Activated CD8-positive, alpha-beta T cell treated with anti-CD3 and anti-CD28 coated beads for 36 hours (primary cell): ENCODE data around the gene EIPR1. TPM values are rescaled to one million over a fixed set of nuclear protein-coding genes. Genes with fewer than 3 reads are reported as not detected.

ENCODE experiments used
- ATAC-seq: fragments of 200-7000 bp; cut with Tn5 transposase; one replicate; pipeline ENCODE4 v1.10.0; 2021; ENCODE audit warnings: mild to moderate bottlenecking, moderate library complexity
- CTCF ChIA-PET: fragments of 350-600 bp; sonication (Branson Sonifier 250); formaldehyde crosslinking; loops from one replicate; lab custom pipeline; 2021; ENCODE audit warnings: antibody characterized with exemption; lab: Charles Lee
- POLR2A ChIA-PET: fragments of 350-600 bp; sonication (Branson Sonifier 250); formaldehyde crosslinking; loops from one replicate; lab custom pipeline; 2021; ENCODE audit warnings: antibody characterized with exemption; lab: Charles Lee
- DNase-seq: peaks from one replicate; pipeline ENCODE4 v3.0.0-alpha.2; 2020
- H3K27ac Mint-ChIP-seq: one replicate; pipeline ENCODE4 v1.8.0; 2021; ENCODE audit warnings: mild to moderate bottlenecking, mixed read lengths
- H3K27me3 Mint-ChIP-seq: one replicate; pipeline ENCODE4 v1.8.0; 2021; ENCODE audit warnings: mixed read lengths
- H3K36me3 Mint-ChIP-seq: one replicate; pipeline ENCODE4 v1.8.0; 2021; ENCODE audit warnings: low read depth, mixed read lengths
- H3K4me1 Mint-ChIP-seq: one replicate; pipeline ENCODE4 v1.8.0; 2021; ENCODE audit warnings: low read depth, mixed read lengths
- H3K4me3 Mint-ChIP-seq: one replicate; pipeline ENCODE4 v1.8.0; 2021; ENCODE audit warnings: mild to moderate bottlenecking, moderate library complexity, mixed read lengths
- H3K9me3 Mint-ChIP-seq: one replicate; pipeline ENCODE4 v1.8.0; 2021; ENCODE audit warnings: mixed read lengths
- CTCF ChIP-seq: fragments of 200-600 bp; IDR thresholded peaks from one replicate; pipeline ENCODE4 v1.8.0; 2022; ENCODE audit warnings: antibody characterized with exemption, mild to moderate bottlenecking
- intact Hi-C: fragments of 100-400 bp; cut with micrococcal nuclease; formaldehyde crosslinking; loops from one replicate; pipeline ENCODE4 v1.10.0; 2022
- total RNA-seq, 2 experiments: library from RNA; stranded (reverse); gene quantifications; one replicate each; pipeline ENCODE4 v1.2.3, GENCODE V29; 2021

The EIPR1 gene
- total RNA-seq, 2 experiments from 2014 or later, result 38.4 to 39.1 TPM

GRCh38 chr2:3324036-3324386, 53.6 kb downstream of the EIPR1 start:
- no peak overlapping the region for H3K27ac Mint-ChIP-seq
- no peak for TF ChIP-seq CTCF
- no peak overlapping the region for H3K4me3 Mint-ChIP-seq
- ATAC-seq (no peak), DNase-seq (no peak)
- no peaks in the 10 kb centered on the region for H3K27me3 Mint-ChIP-seq
- H3K4me1 Mint-ChIP-seq, result no peaks in the 10 kb centered on the region
- H3K9me3 Mint-ChIP-seq, result no peaks in the 10 kb centered on the region
- H3K36me3 Mint-ChIP-seq, result peaks cover 9% of the 10 kb centered on the region
- CTCF ChIA-PET, result no interaction called here
- POLR2A ChIA-PET, result no interaction called here
- intact Hi-C loops, result no loop called here

DNA sequence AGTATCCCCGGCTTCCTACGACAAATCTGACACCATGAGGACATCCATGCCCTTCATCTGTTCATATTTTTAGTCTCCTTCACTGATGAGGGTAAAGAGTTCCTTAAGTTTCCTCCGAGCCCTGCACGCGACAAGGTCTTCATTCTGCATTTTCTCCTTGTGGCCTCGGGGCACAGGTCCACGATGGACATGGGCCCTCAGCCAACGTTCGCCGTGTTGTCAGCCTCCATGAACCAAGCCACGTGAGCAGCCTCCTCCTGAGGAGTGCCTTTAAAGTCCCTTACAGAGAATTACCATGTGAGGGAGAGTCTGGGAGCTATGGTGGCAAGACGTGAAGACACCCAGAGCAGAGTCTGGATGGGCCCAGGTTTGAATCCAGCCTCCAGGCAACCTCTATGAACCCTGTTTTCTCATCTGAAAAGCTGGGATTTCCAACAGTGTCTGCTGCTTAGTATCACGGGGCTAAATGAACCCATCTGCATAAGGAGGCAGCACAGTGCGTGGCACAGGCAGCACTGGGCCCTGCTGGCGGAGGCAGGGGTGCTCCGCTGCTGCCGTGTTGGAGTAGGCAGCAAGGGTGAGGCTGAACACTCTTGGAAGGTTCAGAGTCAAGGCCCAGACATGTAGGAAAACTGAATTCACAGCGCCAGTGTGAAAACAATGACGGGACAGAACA, 54.1 kb downstream of the EIPR1 start:
- Mint-ChIP-seq H3K4me3 (no peak overlapping the region), H3K27me3 (no peaks in the 10 kb centered on the region), H3K9me3 (no peaks in the 10 kb centered on the region), H3K27ac (no peak overlapping the region), H3K4me1 (no peaks in the 10 kb centered on the region), H3K36me3 (peaks cover 11% of the 10 kb centered on the region)
- TF ChIP-seq CTCF, result no peak
- ATAC-seq (no peak), DNase-seq (no peak)
- intact Hi-C loops, result no loop called here
- ChIA-PET CTCF (no interaction called here), POLR2A (no interaction called here)

DNA sequence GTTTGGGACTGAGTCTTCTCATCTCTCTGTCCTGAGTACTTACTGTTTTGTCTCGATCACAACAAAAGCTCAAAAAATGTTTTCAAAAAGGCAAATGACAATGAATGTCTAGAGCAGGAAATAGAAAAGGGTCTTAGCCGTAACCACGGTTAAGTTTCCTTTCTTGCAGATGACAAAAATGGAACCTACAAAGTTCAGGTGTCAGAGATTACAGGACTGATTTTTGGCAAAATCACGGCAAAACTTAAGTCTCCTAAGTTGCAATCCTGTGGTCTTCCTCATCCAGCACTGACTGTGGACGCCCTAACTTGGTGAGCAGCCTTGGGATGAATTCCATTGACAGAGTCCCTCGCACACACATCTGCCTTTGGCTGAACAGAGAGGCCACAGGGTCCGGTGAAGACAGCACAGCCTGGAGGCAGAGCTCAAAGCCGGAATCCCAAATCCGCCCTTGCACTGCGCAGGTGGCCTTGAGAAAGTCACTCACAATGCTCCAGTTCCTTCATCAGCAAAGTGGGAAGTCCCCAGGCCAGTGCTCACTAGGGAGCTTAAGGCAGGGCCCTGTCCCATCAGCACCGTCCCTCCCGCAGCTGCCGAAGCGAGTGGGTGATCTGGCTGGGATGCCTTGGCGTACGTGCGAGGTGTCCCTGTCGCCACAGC, 55.2 kb downstream of the EIPR1 start:
- H3K4me1 Mint-ChIP-seq, result no peaks in the 10 kb centered on the region
- TF ChIP-seq CTCF, result no peak
- no peaks in the 10 kb centered on the region for H3K9me3 Mint-ChIP-seq
- POLR2A ChIA-PET, result no interaction called here
- no peak overlapping the region for H3K27ac Mint-ChIP-seq
- CTCF ChIA-PET, result no interaction called here
- H3K4me3 Mint-ChIP-seq, result no peak overlapping the region
- intact Hi-C loops, result no loop called here
- no peak for DNase-seq
- peaks cover 15% of the 10 kb centered on the region for H3K36me3 Mint-ChIP-seq
- ATAC-seq, result no peak
- H3K27me3 Mint-ChIP-seq, result no peaks in the 10 kb centered on the region

- H3K27ac Mint-ChIP-seq, result no peak overlapping the region
- no peak for TF ChIP-seq CTCF
- peaks cover 15% of the 10 kb centered on the region for H3K36me3 Mint-ChIP-seq
- ChIA-PET POLR2A (no interaction called here), CTCF (no interaction called here)
- ATAC-seq (no peak), DNase-seq (no peak)
- H3K27me3 Mint-ChIP-seq, result no peaks in the 10 kb centered on the region
- no peaks in the 10 kb centered on the region for H3K4me1 Mint-ChIP-seq
- H3K9me3 Mint-ChIP-seq, result no peaks in the 10 kb centered on the region
- no peak overlapping the region for H3K4me3 Mint-ChIP-seq
- intact Hi-C loops, result no loop called here
Measured at GRCh38 chr2:3321825-3322224, 55.8 kb downstream of the EIPR1 start.

DNA sequence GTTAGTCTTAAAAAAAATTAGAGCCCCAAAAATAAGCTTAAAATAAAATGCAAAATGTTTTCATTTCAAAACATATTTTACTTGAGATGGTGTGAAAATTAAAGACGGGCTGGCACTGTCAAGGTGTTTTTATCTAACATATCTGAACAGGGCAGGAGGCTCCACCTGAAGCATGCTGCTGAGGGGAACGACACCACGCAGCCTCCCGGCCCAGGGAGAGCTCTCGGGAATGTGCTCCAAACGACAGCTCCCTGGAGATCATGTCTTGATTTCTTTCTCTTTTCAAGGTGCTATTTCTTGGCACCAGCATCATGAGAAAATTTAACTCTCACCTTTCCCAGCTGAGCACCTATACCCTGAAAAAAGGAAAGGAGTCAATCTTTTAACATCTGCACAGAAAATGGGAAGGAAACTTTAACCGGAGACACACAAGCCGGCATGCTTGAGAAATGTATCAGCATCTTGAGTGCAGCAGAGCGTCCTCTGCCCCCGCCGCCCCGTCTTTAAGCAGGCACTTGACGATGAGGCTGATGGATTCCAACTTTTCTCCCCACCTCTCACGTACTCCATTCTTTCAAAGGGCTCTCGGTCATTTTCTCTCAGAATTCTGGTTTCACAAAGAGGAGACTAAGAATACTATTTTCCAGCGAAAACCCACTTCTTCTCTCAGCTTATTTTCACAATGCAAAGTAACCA, 56.6 kb downstream of the EIPR1 start:
- Mint-ChIP-seq H3K27ac (no peak overlapping the region), H3K4me1 (peaks cover 5% of the 10 kb centered on the region), H3K9me3 (no peaks in the 10 kb centered on the region), H3K36me3 (peaks cover 15% of the 10 kb centered on the region), H3K4me3 (no peak overlapping the region), H3K27me3 (no peaks in the 10 kb centered on the region)
- intact Hi-C loops, result no loop called here
- ChIA-PET CTCF (interaction anchor here (0.7 kb wide), 1 partner anchor 11 kb away, joined by 3 read pairs; no protein-coding TSS in a partner anchor), POLR2A (no interaction called here)
- ATAC-seq (no peak), DNase-seq (no peak)
- TF ChIP-seq CTCF, result no peak
